Neuronal stem cell (in vitro differentiated cells): ENCODE data around the gene ADGRG6.

Source experiments
- DNase-seq: peaks from one replicate; pipeline ENCODE4 v3.0.0-alpha.2; 2013; ENCODE audit warnings: low spot score
- H2AFZ ChIP-seq: one replicate; pipeline ENCODE4 v1.6.1; 2013; ENCODE audit warnings: mild to moderate bottlenecking, low read length, inconsistent platforms
- H2AK5ac ChIP-seq: 2 replicates; pipeline ENCODE4 v1.6.1; 2013; ENCODE audit warnings: low read depth, mild to moderate bottlenecking, inconsistent platforms, low read length, moderate library complexity, mixed read lengths
- H2BK120ac ChIP-seq: 2 replicates; pipeline ENCODE4 v1.6.1; 2013; ENCODE audit warnings: low read depth, mild to moderate bottlenecking, inconsistent platforms, low read length, moderate library complexity, mixed read lengths
- H2BK12ac ChIP-seq: one replicate; pipeline ENCODE4 v1.6.1; 2013; ENCODE audit warnings: low read length, inconsistent platforms
- H2BK15ac ChIP-seq: 2 replicates; pipeline ENCODE4 v1.6.1; 2013; ENCODE audit warnings: mild to moderate bottlenecking, low read length, inconsistent platforms, mixed read lengths
- H2BK5ac ChIP-seq: one replicate; pipeline ENCODE4 v1.6.1; 2013; ENCODE audit warnings: inconsistent platforms, mild to moderate bottlenecking, low read length, moderate library complexity
- H3K14ac ChIP-seq: one replicate; pipeline ENCODE4 v1.6.1; 2013; ENCODE audit warnings: low read length, inconsistent platforms
- H3K18ac ChIP-seq: 2 replicates; pipeline ENCODE4 v1.6.1; 2013; ENCODE audit warnings: low read length, inconsistent platforms
- H3K23ac ChIP-seq: 2 replicates; pipeline ENCODE4 v1.6.1; 2013; ENCODE audit warnings: low read depth, mild to moderate bottlenecking, mixed read lengths, low read length, inconsistent platforms; ENCODE audit not compliant: poor library complexity
- H3K27ac ChIP-seq: replicated peaks from 3 replicates; pipeline ENCODE4 v1.5.1; 2013; ENCODE audit warnings: low read length, inconsistent platforms
- H3K27me3 ChIP-seq, 3 experiments: 2 replicates each; pipeline ENCODE4 v1.6.1; 2013; ENCODE audit warnings: low read length in 3 of 3, mild to moderate bottlenecking in 2 of 3, inconsistent platforms in 1 of 3, low read depth in 1 of 3, mixed read lengths in 1 of 3, moderate library complexity in 1 of 3; ENCODE audit not compliant: control insufficient read depth in 3 of 3, insufficient read depth in 3 of 3
- H3K36me3 ChIP-seq, 2 donors: replicated peaks in 1 of 2; 2 replicates each; pipeline ENCODE4 v1.6.1; 2013; ENCODE audit warnings: low read length in 2 of 2; ENCODE audit not compliant: control insufficient read depth in 2 of 2, insufficient read depth in 2 of 2
- H3K4ac ChIP-seq: 2 replicates; pipeline ENCODE4 v1.6.1; 2013; ENCODE audit warnings: inconsistent platforms, mild to moderate bottlenecking, low read length, moderate library complexity
- H3K4me1 ChIP-seq, 2 donors: 1 replicate in 1 of 2; 2 replicates in 1 of 2; pipeline ENCODE4 v1.6.1; 2013; ENCODE audit warnings: low read length in 2 of 2, low read depth in 1 of 2; ENCODE audit not compliant: control insufficient read depth in 2 of 2, insufficient read depth in 1 of 2
- H3K4me2 ChIP-seq: one replicate; pipeline ENCODE4 v1.6.1; 2013; ENCODE audit warnings: mild to moderate bottlenecking, low read length, inconsistent platforms; ENCODE audit not compliant: insufficient read depth, poor library complexity, severe bottlenecking
- H3K4me3 ChIP-seq, 2 donors: 2 replicates each; pipeline ENCODE4 v1.5.1; 2013; ENCODE audit warnings: low read length in 2 of 2, mild to moderate bottlenecking in 2 of 2, inconsistent platforms in 1 of 2, moderate library complexity in 1 of 2
- H3K79me1 ChIP-seq: one replicate; pipeline ENCODE4 v1.6.1; 2013; ENCODE audit warnings: low read depth, mild to moderate bottlenecking, inconsistent platforms, low read length, moderate library complexity
- H3K9ac ChIP-seq: one replicate; pipeline ENCODE4 v1.6.1; 2013; ENCODE audit warnings: mild to moderate bottlenecking, low read depth, low read length, inconsistent platforms; ENCODE audit not compliant: poor library complexity
- H3K9me3 ChIP-seq, 2 donors: replicated peaks in 1 of 2; 2 replicates each; pipeline versions ENCODE3 to v1.6.1; 2013; ENCODE audit warnings: low read length in 2 of 2, mild to moderate bottlenecking in 2 of 2, inconsistent platforms in 1 of 2, low read depth in 1 of 2, mixed read lengths in 1 of 2, moderate library complexity in 1 of 2; ENCODE audit not compliant: control insufficient read depth in 2 of 2, insufficient read depth in 1 of 2
- H4K8ac ChIP-seq: one replicate; pipeline ENCODE4 v1.6.1; 2013; ENCODE audit warnings: low read depth, mild to moderate bottlenecking, inconsistent platforms, low read length, moderate library complexity
- H4K91ac ChIP-seq: one replicate; pipeline ENCODE4 v1.6.1; 2013; ENCODE audit warnings: low read length, low read depth, mild to moderate bottlenecking, inconsistent platforms; ENCODE audit not compliant: poor library complexity
- WGBS, 2 donors: extraction: QIAGEN DNeasy Blood & Tissue Kit; methylation state at CpG; one replicate each; pipeline ENCODE4 v1.1.7; 2013; ENCODE audit warnings: missing lambda C conversion rate in 2 of 2, mixed read lengths in 1 of 2; ENCODE audit not compliant: insufficient read length in 2 of 2, insufficient replicate concordance in 1 of 2; ENCODE audit errors: extremely low coverage in 2 of 2; 5-methylcytosine and 5-hydroxymethylcytosine counted together

ADGRG6 gene

DNA sequence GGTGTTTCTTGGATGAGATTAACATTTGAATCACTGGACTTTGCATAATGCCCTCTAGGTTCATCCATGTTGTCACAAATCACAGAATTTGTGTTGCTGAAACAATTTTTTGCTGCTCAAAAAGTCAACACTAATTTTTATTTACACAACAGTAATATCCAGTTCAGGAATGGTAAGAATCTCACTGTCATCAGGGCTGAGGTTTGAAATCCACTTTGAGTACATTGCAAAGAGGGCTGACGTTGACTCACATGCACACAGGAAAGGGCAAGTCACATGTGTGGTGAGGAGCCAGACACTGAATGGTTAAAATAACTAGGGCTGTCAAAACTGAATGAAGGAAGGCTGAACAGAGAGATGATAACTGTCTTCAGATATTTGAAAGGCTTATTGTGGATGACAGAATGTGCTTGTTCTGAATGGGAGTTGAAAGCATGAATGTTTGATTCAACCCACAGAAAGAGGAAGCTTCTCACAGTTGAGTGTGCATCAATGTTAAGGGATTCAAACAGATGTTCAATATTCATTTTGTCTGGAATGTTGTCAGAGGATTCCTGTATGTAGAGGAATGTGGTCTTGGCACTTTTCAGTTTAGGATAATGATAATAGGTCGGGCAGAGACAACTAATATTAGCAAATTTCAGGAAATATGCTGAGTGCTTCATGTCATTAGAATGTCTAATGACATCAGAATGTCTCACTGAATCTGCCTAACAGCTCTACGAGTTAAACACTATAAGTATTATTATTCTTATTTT, 3.6 kb upstream of the ADGRG6 start:
- Histone ChIP-seq H3K27ac (no peak overlapping the region), H3K23ac (no peak overlapping the region), H3K14ac (no peak overlapping the region), H4K91ac (no peak overlapping the region), H3K36me3 (no peaks in the 10 kb centered on the region), H3K4ac (no peak overlapping the region), H3K9me3 (no peaks in the 10 kb centered on the region), H3K9ac (no peak overlapping the region), H2AK5ac (no peak overlapping the region), H3K18ac (no peak overlapping the region), H3K4me2 (no peak overlapping the region), H4K8ac (no peak overlapping the region), H2BK15ac (no peak overlapping the region), H2BK12ac (no peak overlapping the region), H2BK5ac (no peak overlapping the region), H3K4me1 (peaks cover 1 to 7% of the 10 kb centered on the region in 2 donors), H3K79me1 (no peaks in the 10 kb centered on the region), H3K27me3 (peaks cover 0 to 14% (median 0%) of the 10 kb centered on the region in 3 experiments), H3K4me3 (no peak overlapping the region), H2AFZ (no peak overlapping the region), H2BK120ac (no peak overlapping the region)
- DNase-seq: no peak
- no CpG with 5 or more reads among the region's 3 CpGs for WGBS, 2 donors

DNA sequence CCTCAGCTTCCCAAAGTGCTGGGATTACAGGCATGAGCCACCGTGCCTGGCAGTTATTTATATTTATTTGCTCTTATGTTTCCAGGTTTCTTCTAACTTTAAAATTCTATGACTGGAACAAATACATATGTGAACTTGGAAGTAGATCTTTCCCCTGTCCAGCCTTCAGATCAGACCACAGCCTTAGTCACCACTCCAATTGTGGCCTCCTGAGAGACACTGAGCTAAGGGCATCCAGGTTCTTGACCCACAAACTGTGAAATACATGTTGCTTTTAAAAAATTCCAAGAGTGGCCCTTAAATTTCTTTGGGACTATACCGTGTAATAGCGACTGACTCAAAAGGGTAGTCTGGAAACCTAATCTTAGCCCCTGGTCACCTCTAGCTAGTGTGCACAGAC, 1.5 kb upstream of the ADGRG6 start:
- H3K18ac ChIP-seq: no peak overlapping the region
- H3K36me3 ChIP-seq: no peaks in the 10 kb centered on the region
- no peak overlapping the region for H2BK5ac ChIP-seq
- H4K8ac ChIP-seq: no peak overlapping the region
- no peak overlapping the region for H3K4ac ChIP-seq
- no peak overlapping the region for H3K23ac ChIP-seq
- no peak overlapping the region for H2AFZ ChIP-seq
- no peak overlapping the region for H2BK120ac ChIP-seq
- no peak overlapping the region for H3K9ac ChIP-seq
- WGBS, 2 donors: no CpG with 5 or more reads among the region's 3 CpGs
- no peak for DNase-seq
- H3K14ac ChIP-seq: no peak overlapping the region
- H2BK15ac ChIP-seq: no peak overlapping the region
- no peak overlapping the region for H3K4me3 ChIP-seq
- no peak overlapping the region for H2AK5ac ChIP-seq
- H3K27ac ChIP-seq: no peak overlapping the region
- peaks cover 1 to 7% of the 10 kb centered on the region in 2 donors for H3K4me1 ChIP-seq
- no peak overlapping the region for H2BK12ac ChIP-seq
- no peaks in the 10 kb centered on the region for H3K9me3 ChIP-seq
- H3K79me1 ChIP-seq: no peaks in the 10 kb centered on the region
- H4K91ac ChIP-seq: no peak overlapping the region
- peaks cover 0 to 14% (median 0%) of the 10 kb centered on the region in 3 experiments for H3K27me3 ChIP-seq
- no peak overlapping the region for H3K4me2 ChIP-seq

DNA sequence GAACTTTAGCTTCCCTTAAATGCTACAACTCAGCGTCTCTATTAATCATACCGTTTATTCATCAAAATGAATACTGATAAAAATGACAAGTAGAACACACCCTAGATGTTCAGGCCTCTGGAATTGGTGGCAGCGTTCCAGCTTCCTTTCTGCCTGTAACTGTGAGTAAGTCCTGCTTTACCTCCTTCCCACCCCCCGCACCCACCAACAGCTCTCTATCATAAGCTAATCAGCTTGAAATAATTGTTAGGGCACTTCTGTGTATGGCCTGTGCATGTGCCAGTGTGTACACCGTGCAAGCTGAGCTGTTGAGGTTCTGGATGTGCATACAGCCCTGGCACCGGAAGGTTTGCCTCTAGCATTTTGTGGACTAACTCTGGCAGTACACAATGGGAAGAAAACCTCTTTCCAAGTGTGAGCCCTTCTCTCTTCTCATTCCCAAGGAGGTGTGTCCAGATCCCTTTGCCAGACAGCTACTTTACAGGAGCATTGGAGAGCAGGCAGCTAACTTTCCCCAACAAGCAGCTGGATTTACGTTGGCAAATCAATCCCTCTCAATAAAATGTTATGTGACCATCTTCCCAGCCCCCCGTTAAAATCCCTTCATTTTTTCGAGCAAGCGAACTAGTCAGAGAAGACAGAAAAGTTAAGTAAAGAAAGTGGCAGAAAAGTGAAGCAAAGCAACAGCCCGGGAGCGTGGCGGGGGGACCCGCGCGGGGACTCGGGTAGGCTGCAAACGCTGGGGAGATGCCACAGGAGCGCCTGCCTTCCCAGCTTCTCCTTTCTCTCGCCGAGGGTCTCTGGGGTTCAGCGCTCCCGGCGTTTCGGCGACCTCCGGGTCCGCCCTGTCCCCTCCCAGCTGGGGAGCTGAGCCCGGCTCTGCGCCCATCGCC, 803 bp upstream of the ADGRG6 start:
- Histone ChIP-seq H2AK5ac (no peak overlapping the region), H3K4me3 (peak overlapping the region; percentile 65 to 90), H3K18ac (peak overlapping the region; percentile 95), H2BK12ac (no peak overlapping the region), H3K27ac (no peak overlapping the region), H2BK120ac (peak overlapping the region; percentile 61), H2AFZ (peak overlapping the region; percentile 98), H3K27me3 (peaks cover 0 to 14% (median 0%) of the 10 kb centered on the region in 3 experiments), H4K91ac (no peak overlapping the region), H2BK15ac (no peak overlapping the region), H3K9me3 (no peaks in the 10 kb centered on the region), H3K4me1 (peaks cover 1 to 7% of the 10 kb centered on the region in 2 donors), H3K4me2 (peak overlapping the region; percentile 92), H3K4ac (no peak overlapping the region), H3K36me3 (no peaks in the 10 kb centered on the region), H3K9ac (peak overlapping the region; percentile 91), H4K8ac (no peak overlapping the region), H3K14ac (no peak overlapping the region), H3K79me1 (no peaks in the 10 kb centered on the region), H3K23ac (no peak overlapping the region), H2BK5ac (no peak overlapping the region)
- peak; percentile 4 for DNase-seq
- no CpG with 5 or more reads among the region's 31 CpGs for WGBS, 2 donors
